ENCODE results near the gene SYNJ2.

Gene SYNJ2

GRCh38 chr6:158044525-158044888, 62.8 kb downstream of the SYNJ2 start:
- DNase-seq, result no peak

- DNase-seq, result no peak
These were observed 64.8 kb downstream of the SYNJ2 start for GRCh38 chr6:158046201-158047126.

GRCh38 chr6:158047127-158047518, 65.5 kb downstream of the SYNJ2 start:
- DNase-seq, result peak in 1 of 2 donors; percentile 50

- DNase-seq, result no peak
These were observed 66.1 kb downstream of the SYNJ2 start for GRCh38 chr6:158047563-158048323.

GRCh38 chr6:158048589-158048988, 66.9 kb downstream of the SYNJ2 start:
- no peak for DNase-seq

GRCh38 chr6:158049055-158050028, 67.7 kb downstream of the SYNJ2 start:
- no peak for DNase-seq

GRCh38 chr6:158050107-158050735, 68.6 kb downstream of the SYNJ2 start:
- DNase-seq, result no peak

- no peak for DNase-seq
These were observed 69.3 kb downstream of the SYNJ2 start for GRCh38 chr6:158050955-158051354.

- DNase-seq, result no peak
These were observed 70.3 kb downstream of the SYNJ2 start for GRCh38 chr6:158051968-158052367.

- no peak for DNase-seq
These were observed 72.0 kb downstream of the SYNJ2 start for GRCh38 chr6:158053377-158054313.

GRCh38 chr6:158056355-158056754, 74.7 kb downstream of the SYNJ2 start:
- DNase-seq, result no peak

- DNase-seq, result no peak
These were observed 75.1 kb downstream of the SYNJ2 start for GRCh38 chr6:158056804-158057203.

- peak; percentile 13 to 62 for DNase-seq
These were observed 75.7 kb downstream of the SYNJ2 start for GRCh38 chr6:158057213-158057987.

- no peak for DNase-seq
These were observed 76.5 kb downstream of the SYNJ2 start for GRCh38 chr6:158058171-158058651.

GRCh38 chr6:158059108-158059507, 77.4 kb downstream of the SYNJ2 start:
- DNase-seq, result no peak

- DNase-seq, result peak; percentile 20 to 47
These were observed 79.0 kb downstream of the SYNJ2 start for GRCh38 chr6:158060455-158061360.

- DNase-seq, result no peak
These were observed 79.7 kb downstream of the SYNJ2 start for GRCh38 chr6:158061361-158061708.

- DNase-seq, result no peak
These were observed 80.2 kb downstream of the SYNJ2 start for GRCh38 chr6:158061709-158062461.

Data from CD4-positive, alpha-beta T cell treated with Interleukin-4 for 1 hour (primary cell).